H1 (cell line): ENCODE data around the gene SEPTIN5.

ENCODE experiments used
- BRCA1 ChIP-seq: IDR thresholded peaks from 2 replicates; pipeline ENCODE4 v1.6.1; 2012; ENCODE audit warnings: low read depth, low read length, improper control_type of control experiment
- CTCF ChIP-seq, 3 experiments: IDR thresholded peaks; 1 replicate in 2 of 3; 2 replicates in 1 of 3; pipeline versions ENCODE4 v1.5.1 to v1.6.1; 2011; ENCODE audit warnings: low read length in 3 of 3, mild to moderate bottlenecking in 3 of 3, inconsistent platforms in 2 of 3, low read depth in 1 of 3, moderate library complexity in 1 of 3; ENCODE audit not compliant: insufficient read depth in 1 of 3; ENCODE audit errors: control extremely low read depth in 1 of 3
- KDM5A ChIP-seq: fragments of 200-600 bp; IDR thresholded peaks from 2 replicates; pipeline ENCODE4 v1.7.1; 2012; ENCODE audit warnings: mild to moderate bottlenecking, low read length, inconsistent platforms, mixed read lengths
- RXRA ChIP-seq: IDR thresholded peaks from 2 replicates; pipeline ENCODE4 v1.6.1; 2011; ENCODE audit warnings: low read depth, mild to moderate bottlenecking, low read length, moderate library complexity; ENCODE audit not compliant: insufficient read depth

- TF ChIP-seq CTCF (IDR thresholded peaks at IDR 0.05; ENCODE audit: control extremely low read depth in 1 of 3, insufficient read depth in 1 of 3, low read depth in 1 of 3, low read length in 3 of 3) = no peak
- TF ChIP-seq KDM5A = no peak
- no peak for TF ChIP-seq BRCA1
- TF ChIP-seq RXRA = no peak
Measured at GRCh38 chr22:19718456-19719049, 4.2 kb downstream of the SEPTIN5 start.
